ENCODE measurements around the gene ARMH2.

ARMH2 gene

DNA sequence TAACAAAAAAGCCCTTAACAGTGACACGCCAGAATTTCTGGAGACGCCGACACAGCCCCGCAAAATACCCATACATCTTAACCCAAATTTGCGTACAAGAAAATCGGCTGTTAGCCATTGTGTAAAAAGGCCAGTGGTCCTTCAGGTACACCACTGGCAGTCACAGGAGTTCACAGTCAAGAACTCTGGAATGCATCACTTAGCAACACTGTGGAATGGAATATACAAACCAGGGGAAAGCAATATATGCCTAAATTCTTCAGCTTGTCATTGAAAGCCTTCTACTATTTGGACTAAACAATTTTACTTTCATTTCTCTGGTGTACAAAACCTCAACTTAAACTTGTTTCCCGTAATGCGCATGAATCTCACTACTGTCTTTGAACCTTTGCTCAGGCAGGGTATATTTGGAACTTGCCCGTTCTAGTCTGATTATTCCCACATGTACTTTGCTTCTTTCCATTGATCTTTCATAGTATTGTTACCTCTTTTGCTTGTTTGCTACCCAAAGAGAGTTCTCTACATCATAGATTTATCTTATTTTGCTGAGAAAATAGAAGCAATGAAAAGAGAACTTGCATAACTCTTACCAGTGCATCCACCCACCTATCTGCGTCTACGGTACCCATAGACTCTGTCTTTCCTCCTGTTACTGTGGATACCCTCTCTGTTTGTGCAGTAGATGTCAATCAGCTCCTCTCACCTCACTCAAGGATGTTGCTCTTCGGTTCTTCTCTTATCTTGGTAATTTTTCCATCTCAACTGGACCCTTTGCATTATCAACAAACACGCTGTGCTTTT lies at the start of gene ARMH2:
Gene ARMH2 (minus strand): TSS at position 178 of the 801 bp plus-strand sequence. CDS start 60 bp downstream, at position 118.
- no peak for DNase-seq (ENCODE audit: low read depth)

DNA sequence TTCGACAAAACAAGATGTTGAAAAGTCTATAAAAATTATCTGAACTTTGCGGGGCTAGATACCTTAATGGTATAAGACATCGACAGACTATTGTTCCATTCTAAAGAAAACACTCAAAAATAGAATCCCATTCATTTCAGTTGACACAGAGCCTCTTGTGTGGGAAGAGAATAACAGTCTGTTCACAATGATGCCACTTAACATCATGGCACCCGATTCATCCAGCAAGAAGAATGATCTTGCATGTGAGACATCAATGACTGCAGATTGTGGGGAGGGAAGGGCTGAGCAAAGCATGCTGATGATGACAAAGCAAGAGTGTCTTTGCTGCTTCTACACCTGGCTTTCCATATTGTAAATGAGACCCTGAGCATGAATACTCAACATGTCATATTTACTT lies 49.7 kb upstream of the ARMH2 start:
- DNase-seq (ENCODE audit: low read depth), result no peak

DNA sequence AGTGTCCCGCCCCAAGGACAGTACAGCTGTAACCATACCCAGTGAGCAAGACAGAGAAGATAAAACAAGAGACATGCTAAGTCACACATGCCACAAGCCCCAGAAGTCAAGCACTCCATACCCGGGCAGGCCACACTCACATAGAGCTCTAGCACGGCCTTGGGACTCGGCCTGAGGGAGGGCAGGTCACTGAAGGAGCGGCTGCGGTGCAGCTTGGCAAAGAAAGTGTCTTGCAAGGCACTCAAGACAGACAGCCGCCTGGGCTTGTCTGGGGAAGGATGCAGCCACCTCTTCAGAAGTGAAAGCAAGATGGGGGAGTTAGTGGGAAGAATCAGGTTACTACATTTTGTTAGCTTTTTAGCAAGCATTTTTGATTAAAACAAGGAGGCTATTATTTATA lies 48.7 kb upstream of the ARMH2 start:
- DNase-seq (ENCODE audit: low read depth), result no peak

DNA sequence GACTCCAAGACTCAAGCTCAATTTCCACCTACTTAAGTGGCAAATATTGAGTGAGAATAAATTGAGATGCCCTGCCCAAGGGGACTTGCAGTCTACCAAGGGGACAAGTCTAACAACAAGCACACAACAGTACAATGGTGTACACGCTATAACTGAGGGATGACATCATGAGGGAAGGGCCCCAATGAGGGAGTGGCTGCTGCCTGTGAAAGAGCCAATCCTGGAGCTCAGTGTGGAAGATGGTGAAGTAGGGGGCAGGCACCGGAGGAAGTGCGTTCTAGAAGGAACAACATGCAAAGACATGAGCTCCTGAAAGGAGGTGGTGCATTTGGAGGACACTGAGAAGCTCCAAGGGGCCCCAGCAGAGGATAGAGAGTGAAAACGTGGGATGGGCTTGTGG lies 46.9 kb upstream of the ARMH2 start:
- no peak for DNase-seq (ENCODE audit: low read depth)

DNA sequence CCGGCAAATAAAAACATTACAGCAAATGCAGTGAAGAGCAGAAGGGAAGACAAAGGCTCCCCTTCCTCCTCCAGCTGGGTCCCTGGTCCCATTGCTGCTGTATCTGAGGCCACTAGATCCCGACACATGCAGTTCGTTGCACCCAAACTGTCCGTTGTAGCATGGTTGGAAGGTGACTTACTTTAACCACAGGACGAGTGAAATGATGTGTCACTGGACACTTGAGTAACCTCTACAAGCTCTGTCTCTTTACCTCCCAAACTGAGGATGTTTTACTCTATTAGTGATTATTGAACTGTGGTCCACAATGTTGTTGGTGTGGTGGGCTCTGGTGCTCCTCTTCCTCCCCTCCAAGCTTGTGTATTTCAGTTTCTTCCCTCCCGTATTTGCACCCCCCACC lies 46.2 kb upstream of the ARMH2 start:
- no peak for DNase-seq (ENCODE audit: low read depth)

DNA sequence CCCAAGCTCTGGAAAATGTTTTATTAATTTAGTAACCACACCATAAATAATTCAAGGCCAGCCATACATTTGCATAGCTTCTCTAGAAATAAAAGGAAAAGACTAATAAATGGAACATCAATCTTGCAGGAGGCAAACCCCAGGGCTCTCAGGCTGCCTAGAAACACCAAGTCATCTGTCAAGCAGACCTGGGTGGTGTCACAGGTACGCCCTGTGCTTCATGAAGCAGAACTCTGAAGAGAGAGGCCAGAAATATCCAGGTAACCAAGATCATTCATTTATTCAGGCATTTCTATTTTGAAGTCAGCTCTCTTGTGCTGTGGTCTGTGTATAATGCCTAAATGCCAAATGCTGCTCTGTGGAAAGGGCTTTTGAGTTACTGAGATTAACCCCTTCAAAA lies 45.3 kb upstream of the ARMH2 start:
- no peak for DNase-seq (ENCODE audit: low read depth)

DNA sequence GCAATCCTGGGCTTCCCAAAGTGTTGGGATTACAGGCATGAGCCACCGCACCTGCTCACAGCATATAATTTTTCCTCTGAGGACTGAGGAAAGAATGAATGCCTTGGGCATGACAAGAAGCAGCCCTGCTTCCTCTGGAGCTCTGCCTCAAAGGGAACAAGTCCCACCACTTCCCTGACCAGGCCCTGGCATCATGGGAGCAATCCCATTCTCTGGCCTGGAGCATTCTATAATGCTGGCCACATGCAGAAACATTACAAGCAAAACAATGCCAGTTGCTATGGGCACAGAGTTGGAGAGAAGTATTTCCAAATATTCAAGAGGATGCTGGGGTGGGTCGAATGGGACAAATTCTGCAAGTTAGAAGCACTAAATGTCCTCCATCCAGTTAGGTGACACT lies 41.5 kb upstream of the ARMH2 start:
- DNase-seq (ENCODE audit: low read depth), result no peak

DNA sequence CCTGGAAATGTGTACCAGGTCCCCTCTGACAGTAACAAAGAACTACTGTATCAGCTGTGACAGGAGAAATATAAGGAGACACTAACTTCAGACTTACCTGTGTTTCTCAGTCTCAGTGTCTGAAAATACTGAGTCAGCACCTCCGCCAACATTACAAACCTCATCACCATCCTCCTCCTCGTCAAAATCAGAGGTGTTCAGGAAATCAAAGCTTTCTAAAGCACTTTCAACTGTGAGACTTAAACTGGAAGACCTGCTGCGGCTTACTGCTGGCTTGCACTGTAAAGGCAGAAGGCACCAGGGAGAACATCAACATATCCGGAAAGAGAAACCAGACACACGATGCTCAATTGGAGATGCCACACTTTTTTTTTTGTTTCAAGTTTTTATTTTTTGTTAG lies 40.3 kb upstream of the ARMH2 start:
- DNase-seq (ENCODE audit: low read depth), result no peak

DNA sequence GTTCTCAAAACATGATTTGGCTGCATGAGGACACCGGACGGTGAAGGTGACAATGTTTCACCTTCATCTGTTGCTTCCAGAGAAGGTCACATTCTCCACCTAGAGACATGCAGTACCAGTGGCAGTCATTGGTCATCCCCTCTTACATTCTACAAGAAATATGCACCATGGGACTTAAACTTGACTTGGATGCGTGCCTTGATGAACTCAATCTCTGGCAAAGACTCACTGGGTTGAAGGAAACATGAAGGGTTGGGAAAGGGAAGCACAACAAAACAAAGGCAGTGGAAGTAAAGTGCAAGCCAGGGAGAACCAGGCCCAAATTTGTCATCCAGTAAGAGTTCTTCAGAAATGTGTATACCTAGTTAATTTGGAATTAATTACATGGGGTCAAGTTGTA lies 39.4 kb upstream of the ARMH2 start:
- no peak for DNase-seq (ENCODE audit: low read depth)

DNA sequence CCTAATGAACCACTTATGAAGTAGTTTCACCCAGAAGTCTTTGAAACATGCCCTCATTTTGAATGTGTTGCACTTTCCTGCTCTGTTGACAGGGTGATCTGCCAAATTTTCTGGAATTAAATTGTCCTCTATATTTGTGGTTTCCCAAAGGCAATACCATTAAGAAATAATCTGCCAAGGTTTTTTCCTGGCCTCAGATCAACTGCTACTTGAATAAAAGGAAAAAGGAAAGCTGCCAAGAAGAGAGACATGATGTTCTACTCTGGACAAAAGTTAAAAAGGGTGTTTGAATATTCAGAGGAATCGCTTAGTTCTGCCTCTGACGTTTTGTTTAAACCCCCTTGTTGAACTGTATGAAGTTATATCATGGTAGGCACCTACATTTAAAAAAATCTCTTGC lies 37.4 kb upstream of the ARMH2 start:
- no peak for DNase-seq (ENCODE audit: low read depth)

DNA sequence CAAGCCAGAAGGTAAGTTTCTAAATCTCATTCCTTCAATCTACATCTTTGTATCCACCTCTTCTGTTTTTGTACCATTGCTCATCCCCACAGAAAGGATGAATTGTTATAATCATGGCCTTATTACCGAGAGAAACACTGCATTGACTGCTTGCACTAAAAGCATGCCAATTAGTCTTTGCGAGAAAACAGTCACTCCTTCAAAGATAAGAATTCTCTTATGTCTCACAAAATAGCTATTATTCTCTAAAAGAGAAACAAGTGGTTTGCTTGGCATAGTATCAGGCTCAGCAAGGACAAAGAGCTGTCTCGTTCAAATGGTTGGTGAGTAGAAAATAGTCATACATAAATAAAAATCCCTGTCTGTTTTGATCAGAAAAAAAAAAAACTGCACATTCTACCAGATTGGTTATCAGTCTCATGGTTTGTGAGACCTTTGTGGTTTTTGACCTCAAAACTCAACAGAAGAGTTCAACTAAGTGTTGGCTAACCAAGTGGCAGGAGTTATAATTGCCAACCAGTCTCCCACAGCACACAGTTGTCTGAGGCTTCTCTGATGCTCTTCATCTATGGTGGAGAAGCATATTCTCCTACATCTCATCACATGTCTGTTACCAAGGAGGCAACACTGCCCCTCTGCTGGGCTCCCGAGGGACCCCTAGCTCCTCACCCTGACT lies 35.1 kb upstream of the ARMH2 start:
- no peak for DNase-seq (ENCODE audit: low read depth)

DNA sequence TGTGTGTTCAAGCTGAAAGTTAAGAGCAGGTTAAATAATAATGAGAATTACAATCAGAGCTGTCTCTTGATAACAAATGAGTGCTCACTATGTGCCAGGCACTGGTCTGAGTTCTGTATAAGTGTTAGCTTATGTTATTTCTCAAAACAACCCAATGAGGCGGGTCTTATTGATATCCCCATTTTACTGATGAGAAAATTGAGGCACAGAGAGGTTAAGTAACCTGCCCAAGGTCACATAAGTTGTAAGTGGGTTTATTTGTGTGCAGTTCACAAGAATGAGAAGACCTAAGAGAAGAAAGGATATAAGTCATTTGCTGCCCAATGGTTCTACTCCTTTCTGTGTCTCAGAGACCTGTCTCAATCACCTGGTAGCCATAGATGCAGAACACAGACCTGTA lies 34.1 kb upstream of the ARMH2 start:
- DNase-seq (ENCODE audit: low read depth), result no peak

DNA sequence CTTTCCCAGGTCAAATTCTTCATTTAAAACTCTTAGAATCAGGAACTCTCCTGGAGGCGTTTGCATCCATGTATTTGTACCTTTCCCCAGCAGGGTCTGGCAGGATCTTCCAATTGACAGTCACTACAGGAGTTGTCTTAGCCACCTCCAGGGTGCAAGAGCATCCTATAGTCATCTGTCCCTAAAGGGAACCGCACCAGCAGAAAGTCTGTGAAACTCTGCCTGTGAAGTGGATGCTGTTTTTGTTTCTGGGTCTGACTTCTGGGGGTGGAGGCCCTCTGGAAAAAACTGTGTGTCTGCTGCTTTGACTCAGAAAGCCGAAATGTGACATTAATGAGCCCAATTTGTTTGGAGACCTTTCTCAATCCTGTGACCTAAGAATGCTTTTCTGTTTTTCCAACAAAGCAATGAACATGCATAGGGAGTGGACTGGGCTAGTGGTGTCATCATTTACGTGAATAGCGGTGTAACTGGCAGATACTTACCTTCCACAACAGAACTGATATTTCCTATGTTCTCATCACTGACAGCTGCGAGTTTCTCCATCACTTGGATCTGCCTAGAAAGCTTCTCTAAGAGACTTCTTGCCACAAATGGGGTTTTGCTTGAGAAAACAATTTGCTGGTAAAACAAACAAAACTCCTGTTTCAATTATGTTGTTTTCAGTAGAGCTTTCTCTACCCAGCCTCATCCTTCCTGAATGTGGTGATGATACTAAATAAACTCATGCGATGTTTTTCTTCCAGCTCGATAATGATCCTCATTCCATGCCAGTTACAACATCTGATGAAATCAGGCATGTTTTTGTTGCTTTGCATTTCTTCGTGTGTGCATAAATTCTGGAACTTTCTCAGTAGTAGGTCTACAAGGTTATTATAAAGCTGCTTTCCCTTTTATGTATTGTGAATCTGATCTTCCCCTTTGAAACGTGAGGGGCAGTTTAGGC lies 33.3 kb upstream of the ARMH2 start:
- no peak for DNase-seq (ENCODE audit: low read depth)

DNA sequence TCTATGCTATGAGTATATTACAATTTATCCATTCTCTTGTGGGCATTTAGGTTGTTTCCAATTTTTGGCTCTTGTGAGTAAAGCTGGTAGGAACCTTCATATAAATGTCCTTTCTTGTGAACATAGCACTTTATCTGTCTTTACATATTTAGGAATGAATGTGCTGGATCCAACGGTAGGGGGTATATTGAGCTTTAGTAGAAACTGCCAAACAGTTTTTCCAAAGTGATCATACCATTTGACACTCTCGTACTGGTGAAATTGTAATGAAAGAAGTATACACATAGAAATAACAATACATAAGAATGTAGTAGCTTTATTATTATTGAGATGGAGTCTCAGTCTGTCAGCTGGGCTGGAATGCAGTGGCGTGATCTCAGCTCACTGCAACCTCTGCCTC lies 30.9 kb upstream of the ARMH2 start:
- DNase-seq (ENCODE audit: low read depth), result no peak

DNA sequence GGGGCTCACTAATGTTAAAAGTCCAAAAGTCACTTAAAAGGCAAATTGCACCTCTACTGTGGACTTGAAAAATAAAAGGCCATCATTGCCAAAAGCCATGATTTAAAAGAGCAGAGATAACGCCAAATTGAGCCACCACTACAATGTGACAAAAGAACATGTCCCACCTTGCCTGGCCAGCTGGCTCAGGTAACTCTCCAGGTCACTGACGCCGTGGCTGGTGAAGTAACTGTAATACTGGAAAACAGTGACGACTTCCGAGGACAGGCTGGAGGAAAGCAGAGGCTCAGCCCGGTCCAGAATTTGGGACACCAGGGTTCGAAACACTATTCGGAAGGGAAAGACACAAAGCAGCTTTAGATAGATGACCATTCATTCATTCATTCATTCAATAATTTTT lies 29.3 kb upstream of the ARMH2 start:
- DNase-seq (ENCODE audit: low read depth), result no peak

DNA sequence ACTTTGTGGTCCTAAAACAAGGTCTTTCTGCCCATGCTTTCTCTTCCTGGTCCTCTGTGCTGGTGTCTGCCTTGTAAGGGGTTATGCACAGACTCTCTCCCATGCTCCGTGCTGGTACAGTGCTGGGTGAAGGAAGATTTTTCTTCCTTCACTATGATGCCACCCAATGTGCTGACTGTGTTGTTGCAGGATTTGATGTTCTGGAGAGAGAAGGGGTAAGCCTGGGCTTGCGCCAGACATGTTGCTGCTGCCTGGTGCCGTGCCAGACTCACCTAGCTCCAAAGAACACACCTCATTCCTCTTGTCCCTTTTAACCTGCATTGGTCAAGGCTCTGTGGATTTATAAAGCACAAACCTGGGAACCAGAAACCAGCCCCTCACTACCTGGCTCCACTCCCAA lies 28.4 kb upstream of the ARMH2 start:
- no peak for DNase-seq (ENCODE audit: low read depth)

DNA sequence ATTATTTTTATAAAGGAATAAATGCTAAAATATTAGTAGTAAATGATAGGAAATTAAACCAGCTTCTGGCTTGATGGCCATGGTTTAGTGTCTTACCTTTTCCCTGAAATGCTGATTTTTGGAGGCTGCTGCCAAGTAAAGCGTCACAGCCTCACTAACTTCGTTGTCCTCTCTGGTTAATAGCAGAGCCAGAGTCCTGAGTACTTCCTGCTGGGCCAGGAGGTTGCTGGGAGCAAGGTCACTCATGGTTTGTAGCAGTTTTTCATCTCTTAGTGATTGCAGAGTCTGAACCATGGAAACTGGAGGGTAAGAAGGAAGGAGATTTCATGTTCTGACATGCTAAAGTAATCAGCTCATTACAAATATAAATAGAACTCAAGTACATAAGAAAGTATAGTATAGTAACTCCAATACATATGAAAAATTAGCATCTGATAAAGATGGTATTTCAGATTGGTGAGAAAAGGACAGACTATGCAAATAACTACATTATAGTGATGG lies 26.5 kb upstream of the ARMH2 start:
- no peak for DNase-seq (ENCODE audit: low read depth)

DNA sequence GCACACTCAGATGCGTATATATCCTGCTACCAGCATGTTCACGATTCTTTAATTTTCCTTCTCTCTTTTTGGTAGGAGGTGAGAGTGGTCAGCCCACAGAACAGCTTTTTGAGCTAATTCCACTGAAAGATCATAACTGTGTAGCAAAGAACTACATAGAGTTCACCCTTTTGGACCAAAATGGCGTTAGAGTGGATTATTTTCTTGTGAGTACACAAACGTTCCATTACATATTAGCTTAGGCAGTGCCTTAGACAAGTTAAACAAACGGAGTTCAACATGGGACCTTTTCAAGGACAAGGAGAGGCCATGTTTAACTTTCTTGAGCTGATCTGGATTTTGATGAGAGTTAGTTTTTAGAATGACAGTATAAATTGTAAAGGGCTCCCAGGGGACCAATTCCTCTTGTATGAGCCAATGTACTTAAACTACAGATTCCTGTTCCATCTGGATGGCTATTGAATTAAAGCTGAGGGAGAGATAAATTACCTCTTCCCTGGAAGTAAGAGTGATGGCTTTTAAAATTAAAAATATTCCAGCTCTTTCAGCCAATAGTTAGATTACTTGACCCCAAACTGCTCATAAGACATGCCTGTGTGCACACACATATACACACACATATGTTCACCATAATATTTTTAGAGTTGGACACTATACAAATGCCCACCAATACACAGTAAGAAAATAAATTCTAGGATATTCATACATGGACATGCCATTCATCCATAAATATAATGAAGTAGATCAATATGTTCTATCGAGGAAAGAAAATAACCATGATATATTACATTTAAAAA lies 25.6 kb upstream of the ARMH2 start:
- DNase-seq (ENCODE audit: low read depth), result no peak

DNA sequence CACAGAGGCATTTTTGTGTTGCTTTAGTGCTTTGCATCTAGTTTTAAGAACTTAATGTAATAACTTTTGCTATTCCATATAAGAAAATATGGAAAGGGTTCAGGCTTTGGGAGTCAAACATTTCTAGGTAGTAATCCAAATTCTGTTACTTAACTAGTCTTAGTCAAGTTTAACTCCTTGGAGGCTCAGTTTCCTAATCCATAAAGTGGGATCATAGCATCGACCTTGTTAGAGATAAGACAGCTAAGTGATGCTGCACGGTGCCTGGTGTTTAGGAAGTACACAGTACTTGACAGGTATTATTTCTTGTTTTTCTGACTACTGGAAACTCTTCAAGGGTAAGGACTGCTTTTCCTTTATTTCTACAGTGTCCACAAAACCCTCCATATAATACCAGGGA lies 24.5 kb upstream of the ARMH2 start:
- DNase-seq (ENCODE audit: low read depth), result no peak

DNA sequence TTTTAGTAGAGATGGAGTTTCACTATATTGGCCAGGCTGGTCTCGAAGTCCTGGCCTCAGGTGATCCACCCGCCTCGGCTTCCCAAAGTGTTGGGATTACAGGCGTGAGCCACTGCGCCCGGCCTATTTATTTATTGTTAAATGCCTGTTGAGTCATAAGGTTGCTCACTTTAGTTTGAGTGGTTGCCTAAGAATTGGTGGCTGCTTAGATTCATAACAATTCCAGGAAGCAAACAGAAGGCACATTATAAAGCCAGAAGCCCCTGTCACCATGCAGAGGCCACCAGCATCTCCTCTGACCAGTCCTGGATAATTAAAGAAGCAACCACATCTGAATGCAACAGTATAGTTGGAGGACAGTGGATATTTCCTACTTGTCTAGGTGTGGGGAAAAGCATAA lies 24.0 kb upstream of the ARMH2 start:
- DNase-seq (ENCODE audit: low read depth), result no peak

DNA sequence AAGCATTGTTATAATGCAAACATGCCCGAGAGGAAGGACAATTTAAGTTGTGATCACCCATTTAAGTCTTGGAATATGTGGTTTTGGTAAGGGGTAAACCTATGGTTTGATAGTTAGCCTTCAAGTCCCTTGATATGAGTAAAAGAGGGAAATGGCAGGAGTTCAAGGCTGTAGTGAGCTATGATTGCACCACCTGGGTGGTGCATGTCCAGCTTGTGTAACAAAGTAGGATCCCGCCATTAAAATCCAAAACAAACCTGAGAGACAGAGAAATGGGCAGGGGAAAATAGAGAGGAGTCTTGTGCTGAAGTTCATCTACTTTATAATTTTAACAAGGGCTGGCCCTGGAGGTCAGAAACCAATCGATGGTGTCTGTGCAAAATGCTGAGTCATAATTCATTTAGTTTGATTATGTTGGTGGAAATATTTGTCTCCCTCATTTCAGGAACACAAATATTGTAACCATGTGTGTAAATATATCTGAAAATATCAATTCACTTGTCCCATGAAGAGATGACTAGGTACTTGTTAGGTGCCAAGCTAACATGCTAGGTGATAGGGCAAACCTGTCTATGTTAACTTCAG lies 23.2 kb upstream of the ARMH2 start:
- DNase-seq (ENCODE audit: low read depth), result no peak

All from stimulated activated CD8-positive, alpha-beta memory T cell treated with anti-CD3 and anti-CD28 coated beads, Interleukin-7, amount 100 ng/mL, for 24 hours (primary cell).